HCT116 (cell line): ENCODE results near the gene MACROD1. TPM values are rescaled to one million over a fixed set of nuclear protein-coding genes. Genes with fewer than 3 reads are reported as not detected.

Experiments used
- ATAC-seq: fragments of 200-7000 bp; cut with Tn5 transposase; 2 replicates; pipeline ENCODE4 v1.9.1; 2020; ENCODE audit warnings: mild to moderate bottlenecking, moderate library complexity
- BruUV-seq: library from RNA; stranded (reverse); fragments of 400-500 nt; replicated peaks from 2 replicates; lab custom pipeline; 2021; lab: Mats Ljungman, UMichigan
- CTCF ChIA-PET: fragments of 300-600 bp; sonication (Branson Sonifier 250); formaldehyde crosslinking; loops from one replicate; lab custom pipeline; 2021; ENCODE audit warnings: antibody characterized with exemption; lab: Charles Lee
- POLR2A ChIA-PET: fragments of 300-600, 350-600 bp; sonication (Branson Sonifier 250); formaldehyde crosslinking; loops from one replicate; lab custom pipeline; 2021; ENCODE audit warnings: antibody characterized with exemption; lab: Charles Lee
- RAD21 ChIA-PET, 2 experiments: fragments of 300-600 bp; sonication (Branson Sonifier 250); formaldehyde crosslinking; loops; one replicate each; lab custom pipeline; 2023; ENCODE audit warnings: low total read pairs in 2 of 2; ENCODE audit not compliant: uncharacterized antibody in 2 of 2, unreplicated experiment in 2 of 2, low non-redundant PET in 1 of 2; lab: Charles Lee
- DNase-seq: peaks from one replicate; pipeline ENCODE4 v3.0.0-alpha.2; 2010; ENCODE audit warnings: low read depth, low spot score
- H2AFZ ChIP-seq: fragments of 200-600 bp; shearing (Covaris generic), sonication (generic); 2 replicates; pipeline ENCODE4 v1.6.1; 2017; ENCODE audit warnings: low read depth, mixed run types, mixed read lengths, antibody characterized with exemption, low read length; ENCODE audit not compliant: poor library complexity, severe bottlenecking
- H3K27ac ChIP-seq: 2 replicates; pipeline ENCODE4 v1.5.1; 2012; ENCODE audit warnings: low read depth, low read length
- H3K27me3 ChIP-seq: fragments of 200-600 bp; sonication (generic); 2 replicates; pipeline ENCODE4 v1.6.1; 2016; ENCODE audit warnings: mixed run types, low read length, mixed read lengths; ENCODE audit not compliant: insufficient read depth
- H3K36me3 ChIP-seq, 2 experiments: fragments of 200-500 bp in 1 of 2; fragments of 200-600 bp in 1 of 2; sonication (Bioruptor generic) in 1 of 2; sonication (generic) in 1 of 2; 2 replicates each; pipeline versions ENCODE4 v1.5.1 to v1.6.1; 2014 to 2016; ENCODE audit warnings: low read length in 2 of 2, inconsistent platforms in 1 of 2, mixed read lengths in 1 of 2, mixed run types in 1 of 2; ENCODE audit not compliant: insufficient read depth in 2 of 2, control insufficient read depth in 1 of 2
- H3K4me1 ChIP-seq, 2 experiments: fragments of 200-600 bp in 1 of 2; sonication (generic) in 1 of 2; 2 replicates each; pipeline versions ENCODE4 v1.5.1 to v1.6.1; 2012 to 2017; ENCODE audit warnings: low read length in 2 of 2, inconsistent platforms in 1 of 2, mild to moderate bottlenecking in 1 of 2, mixed read lengths in 1 of 2, mixed run types in 1 of 2, moderate library complexity in 1 of 2; ENCODE audit not compliant: insufficient read depth in 2 of 2, control insufficient read depth in 1 of 2
- H3K4me2 ChIP-seq: fragments of 200-600 bp; sonication (generic); 2 replicates; pipeline ENCODE4 v1.6.1; 2017; ENCODE audit warnings: mixed run types, low read length, mixed read lengths
- H3K4me3 ChIP-seq, 2 experiments: fragments of 200-600 bp in 1 of 2; sonication (generic) in 1 of 2; replicated peaks in 1 of 2; 2 replicates each; pipeline ENCODE4 v1.5.1; 2011 to 2016; ENCODE audit warnings: low read length in 2 of 2, control low read depth in 1 of 2, low read depth in 1 of 2, mild to moderate bottlenecking in 1 of 2, mixed read lengths in 1 of 2, mixed run types in 1 of 2
- H3K79me2 ChIP-seq: fragments of 200-600 bp; sonication (generic); 2 replicates; pipeline ENCODE4 v1.6.1; 2017; ENCODE audit warnings: mild to moderate bottlenecking, mixed run types, low read length, moderate library complexity, mixed read lengths; ENCODE audit not compliant: insufficient read depth
- H3K9ac ChIP-seq: fragments of 200-600 bp; sonication (generic); 2 replicates; pipeline ENCODE4 v1.6.1; 2016; ENCODE audit warnings: low read length, mixed read lengths
- H3K9me2 ChIP-seq: fragments of 200-600 bp; sonication (generic), shearing (Covaris generic); 2 replicates; pipeline ENCODE4 v1.6.1; 2017; ENCODE audit warnings: mixed run types, mild to moderate bottlenecking, moderate library complexity; ENCODE audit not compliant: insufficient read depth
- H3K9me3 ChIP-seq, 2 experiments: fragments of 200-500 bp in 1 of 2; fragments of 200-600 bp in 1 of 2; sonication (Bioruptor generic) in 1 of 2; sonication (generic) in 1 of 2; 2 replicates each; pipeline ENCODE4 v1.6.1; 2014 to 2017; ENCODE audit warnings: low read length in 2 of 2, mixed read lengths in 2 of 2, inconsistent platforms in 1 of 2, low read depth in 1 of 2, mild to moderate bottlenecking in 1 of 2, mixed run types in 1 of 2, moderate library complexity in 1 of 2; ENCODE audit not compliant: control insufficient read depth in 1 of 2, insufficient read depth in 1 of 2
- H4K20me1 ChIP-seq: fragments of 200-600 bp; sonication (generic), shearing (Covaris generic); 2 replicates; pipeline ENCODE4 v1.6.1; 2017; ENCODE audit warnings: mixed run types, mild to moderate bottlenecking, moderate library complexity; ENCODE audit not compliant: insufficient read depth
- ELF1 ChIP-seq: IDR thresholded peaks from 2 replicates; pipeline ENCODE4 v1.6.1; 2012; ENCODE audit warnings: low read depth, borderline replicate concordance
- EZH2phosphoT487 ChIP-seq: fragments of 200-600 bp; IDR thresholded peaks from 2 replicates; pipeline ENCODE4 v1.6.1; 2018; ENCODE audit warnings: antibody characterized with exemption, borderline replicate concordance
- FOSL1 ChIP-seq: IDR thresholded peaks from 2 replicates; pipeline ENCODE4 v1.6.1; 2012; ENCODE audit warnings: low read depth
- RAD21 ChIP-seq: IDR thresholded peaks from 2 replicates; pipeline ENCODE4 v1.6.1; 2012; ENCODE audit warnings: low read depth, mild to moderate bottlenecking
- SIN3A ChIP-seq: IDR thresholded peaks from 2 replicates; pipeline ENCODE4 v1.6.1; 2012; ENCODE audit warnings: low read depth
- intact Hi-C: fragments of 100-400 bp; cut with micrococcal nuclease; formaldehyde crosslinking; loops from 2 replicates; pipeline ENCODE4 v1.10.0; 2022
- total RNA-seq: library from RNA; stranded (reverse); gene quantifications from one replicate; pipeline ENCODE4 v1.2.1, GENCODE V29; 2021; ENCODE audit not compliant: unreplicated experiment
- TF ChIP-seq, protein P1 (sequence below), 3 experiments: fragments of 200-600 bp in 1 of 3; sonication (generic) in 1 of 3; IDR thresholded peaks in 2 of 3; conservative IDR thresholded peaks in 1 of 3; 2 replicates each; pipeline ENCODE4 v1.5.1; 2012 to 2017; ENCODE audit warnings: low read depth in 2 of 3, low read length in 2 of 3, antibody characterized with exemption in 1 of 3, borderline replicate concordance in 1 of 3, control low read depth in 1 of 3, mild to moderate bottlenecking in 1 of 3, mixed read lengths in 1 of 3, mixed run types in 1 of 3, moderate library complexity in 1 of 3; ENCODE audit not compliant: insufficient read depth in 1 of 3

Gene MACROD1
- total RNA-seq, 1 experiment from 2014 or later = 61.1 TPM

DNA sequence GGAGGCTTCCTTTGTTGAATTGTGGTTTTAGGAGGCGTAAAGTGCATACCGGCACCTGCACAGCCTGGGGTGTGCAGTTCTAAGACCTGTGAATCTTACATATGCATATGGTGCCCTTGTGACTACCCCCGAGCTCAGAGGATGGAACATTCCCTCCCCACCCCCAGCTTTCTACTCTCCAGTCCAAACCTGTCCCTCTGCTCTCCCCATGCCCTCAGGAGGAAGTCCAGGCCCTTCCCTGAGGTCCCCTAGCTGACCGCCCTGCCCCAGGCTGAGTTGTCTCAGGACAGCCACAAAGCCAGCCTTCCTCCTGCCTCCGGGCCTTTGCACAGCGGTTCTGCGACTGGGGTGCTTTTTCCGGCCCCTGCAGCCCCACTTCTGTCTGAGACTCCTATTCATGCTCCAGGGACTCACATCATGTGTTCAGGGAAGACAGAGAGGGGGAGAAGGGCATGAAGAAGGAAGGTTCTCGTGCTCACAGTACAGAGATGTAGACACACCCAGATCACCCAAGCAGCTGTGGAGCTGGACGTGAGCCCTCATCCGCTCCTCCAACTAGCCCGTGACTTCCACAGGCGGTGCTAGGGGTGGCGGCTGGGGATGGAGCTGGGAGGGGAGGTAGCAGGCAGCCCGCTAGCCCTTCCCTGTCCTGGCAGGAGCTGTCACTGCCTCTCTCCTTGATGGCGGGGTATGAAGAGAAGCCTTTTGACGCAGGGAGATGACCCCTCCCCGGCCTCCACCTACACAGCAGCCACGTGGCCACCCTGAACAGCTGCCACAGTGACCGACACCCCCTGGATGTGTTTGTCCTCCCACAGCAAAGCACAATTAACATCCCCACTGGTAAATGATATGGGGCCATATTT is 79.4 kb downstream of the MACROD1 start:
- Histone ChIP-seq H3K4me3 (no peak overlapping the region), H3K27ac (no peak overlapping the region), H3K9ac (no peak overlapping the region), H3K27me3 (no peaks in the 10 kb centered on the region), H3K79me2 (no peaks in the 10 kb centered on the region), H3K4me2 (no peak overlapping the region), H2AFZ (no peak overlapping the region), H3K9me3 (no peaks in the 10 kb centered on the region), H3K36me3 (no peaks in the 10 kb centered on the region), H3K9me2 (no peaks in the 10 kb centered on the region), H3K4me1 (no peaks in the 10 kb centered on the region), H4K20me1 (no peaks in the 10 kb centered on the region)
- ChIA-PET POLR2A (no interaction called here), CTCF (no interaction called here), RAD21 (no interaction called here)
- intact Hi-C loops = no loop called here
- DNase-seq (no peak), ATAC-seq (no peak)
- BruUV-seq = no TSS peak
- no peak for TF ChIP-seq FOSL1
- TF ChIP-seq ELF1 = no peak
- TF ChIP-seq RAD21 = no peak
- TF ChIP-seq, protein P1, sequence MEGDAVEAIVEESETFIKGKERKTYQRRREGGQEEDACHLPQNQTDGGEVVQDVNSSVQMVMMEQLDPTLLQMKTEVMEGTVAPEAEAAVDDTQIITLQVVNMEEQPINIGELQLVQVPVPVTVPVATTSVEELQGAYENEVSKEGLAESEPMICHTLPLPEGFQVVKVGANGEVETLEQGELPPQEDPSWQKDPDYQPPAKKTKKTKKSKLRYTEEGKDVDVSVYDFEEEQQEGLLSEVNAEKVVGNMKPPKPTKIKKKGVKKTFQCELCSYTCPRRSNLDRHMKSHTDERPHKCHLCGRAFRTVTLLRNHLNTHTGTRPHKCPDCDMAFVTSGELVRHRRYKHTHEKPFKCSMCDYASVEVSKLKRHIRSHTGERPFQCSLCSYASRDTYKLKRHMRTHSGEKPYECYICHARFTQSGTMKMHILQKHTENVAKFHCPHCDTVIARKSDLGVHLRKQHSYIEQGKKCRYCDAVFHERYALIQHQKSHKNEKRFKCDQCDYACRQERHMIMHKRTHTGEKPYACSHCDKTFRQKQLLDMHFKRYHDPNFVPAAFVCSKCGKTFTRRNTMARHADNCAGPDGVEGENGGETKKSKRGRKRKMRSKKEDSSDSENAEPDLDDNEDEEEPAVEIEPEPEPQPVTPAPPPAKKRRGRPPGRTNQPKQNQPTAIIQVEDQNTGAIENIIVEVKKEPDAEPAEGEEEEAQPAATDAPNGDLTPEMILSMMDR (IDR thresholded peaks at IDR 0.05 in 2 of 3, conservative IDR thresholded peaks at IDR 0.05 in 1 of 3; ENCODE audit: borderline replicate concordance in 1 of 3, insufficient read depth in 1 of 3, low read depth in 2 of 3, low read length in 2 of 3) = no peak
- no peak for TF ChIP-seq SIN3A

DNA sequence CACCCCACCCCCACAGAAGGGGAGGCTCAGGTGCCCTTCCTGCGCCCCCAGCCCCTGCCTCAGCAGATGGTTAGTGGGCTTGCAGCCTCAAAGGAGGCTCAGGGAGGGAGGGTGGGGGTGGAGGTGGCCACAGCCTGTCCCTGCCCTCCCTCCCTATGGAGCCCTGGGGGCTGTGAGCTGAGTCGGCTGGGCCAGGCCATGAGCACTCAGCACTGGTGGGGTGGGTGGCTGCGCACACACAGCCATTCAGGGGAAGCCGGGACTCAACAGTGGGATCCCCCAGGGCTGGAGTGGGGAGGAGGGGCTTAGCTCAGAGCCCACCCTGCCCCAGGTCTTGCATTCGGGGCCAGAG is 80.0 kb downstream of the MACROD1 start:
- POLR2A ChIA-PET = no interaction called here
- no TSS peak for BruUV-seq
- H3K4me3 ChIP-seq = no peak overlapping the region

More for the DNA sequence above, 80.0 kb downstream of the MACROD1 start:
- TF ChIP-seq EZH2phosphoT487 = no peak
- Histone ChIP-seq H3K9ac (no peak overlapping the region), H3K79me2 (no peaks in the 10 kb centered on the region), H3K27me3 (no peaks in the 10 kb centered on the region), H3K27ac (no peak overlapping the region), H3K4me2 (no peak overlapping the region), H3K4me1 (no peaks in the 10 kb centered on the region), H3K36me3 (no peaks in the 10 kb centered on the region), H3K9me3 (no peaks in the 10 kb centered on the region), H2AFZ (no peak overlapping the region), H3K9me2 (no peaks in the 10 kb centered on the region), H4K20me1 (no peaks in the 10 kb centered on the region)
- intact Hi-C loops = no loop called here
- ATAC-seq = no peak
- ChIA-PET CTCF (no interaction called here), RAD21 (no interaction called here)
- no peak for DNase-seq
